Measurements from ENCODE around the gene ANKLE2.
"Not testable (repeated sequence)": the region's sequence is repeated elsewhere in the genome, so short reads cannot be mapped to it uniquely, and the experiment has no call there.

ANKLE2 gene

GRCh38 chr12:132719141-132719953 is 42.3 kb downstream of the ANKLE2 start:
- DNase-seq (ENCODE audit: low spot score): no peak

- DNase-seq (ENCODE audit: low spot score): no peak
These were observed 43.0 kb downstream of the ANKLE2 start for GRCh38 chr12:132718644-132719043.

- no peak for DNase-seq (ENCODE audit: low spot score)
These were observed 43.9 kb downstream of the ANKLE2 start for GRCh38 chr12:132717531-132718387.

- DNase-seq (ENCODE audit: low spot score): no peak
These were observed 44.6 kb downstream of the ANKLE2 start for GRCh38 chr12:132717011-132717410.

- DNase-seq (ENCODE audit: low spot score): no peak
These were observed 45.3 kb downstream of the ANKLE2 start for GRCh38 chr12:132716356-132716755.

- DNase-seq (ENCODE audit: low spot score): no peak
These were observed 45.8 kb downstream of the ANKLE2 start for GRCh38 chr12:132715874-132716273.

GRCh38 chr12:132713123-132713522 is 48.5 kb downstream of the ANKLE2 start:
- DNase-seq (ENCODE audit: low spot score): no peak

- DNase-seq (ENCODE audit: low spot score): peak; percentile 41
These were observed 50.4 kb downstream of the ANKLE2 start for GRCh38 chr12:132711080-132711843.

GRCh38 chr12:132710405-132711079 is 51.1 kb downstream of the ANKLE2 start, which contains the start of gene PGAM5:
PGAM5 (plus strand) TSS chr12:132710842; CDS start chr12:132710877, 35 bp downstream.
- peak; percentile 97 for DNase-seq (ENCODE audit: low spot score)

- DNase-seq (ENCODE audit: low spot score): no peak
These were observed 51.6 kb downstream of the ANKLE2 start for GRCh38 chr12:132710043-132710404.

- DNase-seq (ENCODE audit: low spot score): no peak
These were observed 53.5 kb downstream of the ANKLE2 start for GRCh38 chr12:132708150-132708549.

- DNase-seq (ENCODE audit: low spot score): no peak
These were observed 54.4 kb downstream of the ANKLE2 start for GRCh38 chr12:132707241-132707640.

GRCh38 chr12:132703641-132704040 is 58.0 kb downstream of the ANKLE2 start:
- DNase-seq (ENCODE audit: low spot score): no peak

- DNase-seq (ENCODE audit: low spot score): no peak
These were observed 59.0 kb downstream of the ANKLE2 start for GRCh38 chr12:132702640-132703039.

- DNase-seq (ENCODE audit: low spot score): no peak
These were observed 61.3 kb downstream of the ANKLE2 start for GRCh38 chr12:132700212-132700822.

GRCh38 chr12:132698341-132698740 is 63.3 kb downstream of the ANKLE2 start:
- no peak for DNase-seq (ENCODE audit: low spot score)

- no peak for DNase-seq (ENCODE audit: low spot score)
These were observed 66.2 kb downstream of the ANKLE2 start for GRCh38 chr12:132695431-132695830.

- not testable (repeated sequence) for DNase-seq (ENCODE audit: low spot score)
These were observed 66.7 kb downstream of the ANKLE2 start for GRCh38 chr12:132694888-132695287.

GRCh38 chr12:132692030-132692429 is 69.6 kb downstream of the ANKLE2 start:
- not testable (repeated sequence) for DNase-seq (ENCODE audit: low spot score)

GRCh38 chr12:132690112-132690511 is 71.5 kb downstream of the ANKLE2 start:
- DNase-seq (ENCODE audit: low spot score): no peak

GRCh38 chr12:132689227-132689626 is 72.4 kb downstream of the ANKLE2 start:
- peak; percentile 50 for DNase-seq (ENCODE audit: low spot score)

Measured in LoVo (cell line).